ENCODE data around the gene PHC2. TPM values are rescaled to one million over a fixed set of nuclear protein-coding genes. Genes with fewer than 3 reads are reported as not detected.

PHC2 gene
- total and polyA plus RNA-seq, 9 of the 15 experiments (the other 6 are each of a cell fraction or from before 2014, with no cell fraction given): 3.1 to 67.6 (median 34.6) TPM

GRCh38 chr1:33429332-33429731, 1.6 kb downstream of the PHC2 start:
- Histone ChIP-seq H3K9me1 (ENCODE audit: control insufficient read depth, insufficient read depth, low read length) (no peaks in the 10 kb centered on the region), H3K27me3 (ENCODE audit: control insufficient read depth in 2 of 2, insufficient read depth in 2 of 2, low read length in 2 of 2) (peaks cover 20% of the 10 kb centered on the region in 2 experiments), H3K4me1 (replicated peaks in 1 of 2; ENCODE audit: control insufficient read depth in 2 of 2, insufficient read depth in 2 of 2, low read length in 2 of 2) (peaks cover 9 to 10% of the 10 kb centered on the region in 2 experiments), H2AFZ (ENCODE audit: low read depth, low read length) (no peak overlapping the region), H3K4me2 (ENCODE audit: insufficient read depth, low read length) (no peak overlapping the region), H3K27ac (ENCODE audit: extremely low read depth, low read depth, low read length) (no peak overlapping the region), H3K4me3 (no peak overlapping the region), H3K9ac (ENCODE audit: insufficient read depth in 1 of 2, low read depth in 2 of 2, low read length in 2 of 2) (no peak overlapping the region), H3K36me3 (ENCODE audit: control insufficient read depth, insufficient read depth, low read length) (no peaks in the 10 kb centered on the region), H3K9me3 (replicated peaks; ENCODE audit: control insufficient read depth, insufficient read depth, low read depth, low read length) (no peaks in the 10 kb centered on the region), H3K79me2 (ENCODE audit: control insufficient read depth, insufficient read depth, low read length) (no peaks in the 10 kb centered on the region), H4K20me1 (replicated peaks; ENCODE audit: control insufficient read depth, insufficient read depth, low read length) (peaks cover 12% of the 10 kb centered on the region)
- no peak for TF ChIP-seq BCOR (IDR thresholded peaks at IDR 0.05)
- no peak for TF ChIP-seq KLF13 (tag; IDR thresholded peaks at IDR 0.05; ENCODE audit: borderline replicate concordance, low read depth)
- TF ChIP-seq ZFPM2 (CRISPR knock-in tag; IDR thresholded peaks at IDR 0.05): no peak
- ChIA-PET POLR2A (no interaction called here), CTCF (ENCODE audit: low intra/inter-chr PET ratio) (no interaction called here)
- ATAC-seq: no peak
- intact Hi-C loops (cut with micrococcal nuclease): no loop called here
- no peak for DNase-seq (ENCODE audit: extremely low read depth in 1 of 4, low spot score in 3 of 4)
- 41% methylated on average over 2 of the region's 2 CpGs for WGBS (ENCODE audit: insufficient coverage, low coverage, missing lambda C conversion rate)
- BruUV-seq (replicated peaks): TSS peak; percentile 45
- in situ Hi-C loops (cut with MboI): no loop called here
- FAIRE-seq: no peak

- TF ChIP-seq ARID1B (IDR thresholded peaks at IDR 0.05) (no peak), RCOR1 (IDR thresholded peaks at IDR 0.05; ENCODE audit: borderline replicate concordance in 1 of 2, low read depth in 2 of 2, low read length in 2 of 2) (no peak), SMAD2 (IDR thresholded peaks at IDR 0.05; ENCODE audit: low read depth, low read length) (no peak), MBD2 (IDR thresholded peaks at IDR 0.05; ENCODE audit: borderline replicate concordance, low read depth) (no peak), EWSR1 (IDR thresholded peaks at IDR 0.05; ENCODE audit: borderline replicate concordance, low read depth, partially characterized antibody) (no peak), NCOA4 (IDR thresholded peaks at IDR 0.05; ENCODE audit: partially characterized antibody) (no peak)
- TF ChIP-seq, protein P1, sequence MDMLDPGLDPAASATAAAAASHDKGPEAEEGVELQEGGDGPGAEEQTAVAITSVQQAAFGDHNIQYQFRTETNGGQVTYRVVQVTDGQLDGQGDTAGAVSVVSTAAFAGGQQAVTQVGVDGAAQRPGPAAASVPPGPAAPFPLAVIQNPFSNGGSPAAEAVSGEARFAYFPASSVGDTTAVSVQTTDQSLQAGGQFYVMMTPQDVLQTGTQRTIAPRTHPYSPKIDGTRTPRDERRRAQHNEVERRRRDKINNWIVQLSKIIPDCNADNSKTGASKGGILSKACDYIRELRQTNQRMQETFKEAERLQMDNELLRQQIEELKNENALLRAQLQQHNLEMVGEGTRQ (CRISPR knock-in tag; IDR thresholded peaks at IDR 0.05): no peak
- no peak overlapping the region for H2AFZ ChIP-seq (ENCODE audit: low read depth, low read length)
- ATAC-seq (no peak), FAIRE-seq (no peak), DNase-seq (ENCODE audit: extremely low read depth in 1 of 4, low spot score in 3 of 4) (no peak)
- 15% methylated on average over 2 of the region's 2 CpGs for WGBS (ENCODE audit: insufficient coverage, low coverage, missing lambda C conversion rate)
- H3K4me3 ChIP-seq: no peak overlapping the region
- no peaks in the 10 kb centered on the region for H3K9me3 ChIP-seq (replicated peaks; ENCODE audit: control insufficient read depth, insufficient read depth, low read depth, low read length)
- ChIA-PET POLR2A (interaction anchor here (0.8 kb wide), 1 partner anchor 41 kb away, joined by 3 read pairs; no protein-coding TSS in a partner anchor), CTCF (ENCODE audit: low intra/inter-chr PET ratio) (no interaction called here)
- no peak overlapping the region for H3K9ac ChIP-seq (ENCODE audit: insufficient read depth in 1 of 2, low read depth in 2 of 2, low read length in 2 of 2)
- H3K79me2 ChIP-seq (ENCODE audit: control insufficient read depth, insufficient read depth, low read length): no peaks in the 10 kb centered on the region
- H3K36me3 ChIP-seq (ENCODE audit: control insufficient read depth, insufficient read depth, low read length): no peaks in the 10 kb centered on the region
- in situ Hi-C loops (cut with MboI) (no loop called here), intact Hi-C loops (cut with micrococcal nuclease) (no loop called here)
- H3K4me2 ChIP-seq (ENCODE audit: insufficient read depth, low read length): no peak overlapping the region
- peaks cover 12% of the 10 kb centered on the region for H4K20me1 ChIP-seq (replicated peaks; ENCODE audit: control insufficient read depth, insufficient read depth, low read length)
- no peak overlapping the region for H3K27ac ChIP-seq (ENCODE audit: extremely low read depth, low read depth, low read length)
- no peaks in the 10 kb centered on the region for H3K9me1 ChIP-seq (ENCODE audit: control insufficient read depth, insufficient read depth, low read length)
- peaks cover 6 to 10% of the 10 kb centered on the region in 2 experiments for H3K4me1 ChIP-seq (replicated peaks in 1 of 2; ENCODE audit: control insufficient read depth in 2 of 2, insufficient read depth in 2 of 2, low read length in 2 of 2)
- no TSS peak for BruUV-seq (replicated peaks)
- peaks cover 20% of the 10 kb centered on the region in 2 experiments for H3K27me3 ChIP-seq (ENCODE audit: control insufficient read depth in 2 of 2, insufficient read depth in 2 of 2, low read length in 2 of 2)
These were observed 2.2 kb downstream of the PHC2 start for GRCh38 chr1:33428661-33429060.

All from K562 (cell line).